Esophagus muscularis mucosa (tissue), 3 donors: ENCODE results near the gene FURIN.

Experiments
- POLR2A ChIP-seq: fragments of 450-650 bp; IDR thresholded peaks from one replicate; pipeline ENCODE4 v1.6.1; 2017; ENCODE audit warnings: antibody characterized with exemption, moderate library complexity, mild to moderate bottlenecking, low read depth
- POLR2AphosphoS5 ChIP-seq, 2 donors: sonication (generic); formaldehyde crosslinking; IDR thresholded peaks; one replicate each; pipeline ENCODE4 v1.6.1; 2017; ENCODE audit warnings: antibody characterized with exemption in 2 of 2
- TF ChIP-seq, protein P1 (sequence below), 3 experiments: fragments of 200-600 bp in 2 of 3; fragments of 450-650 bp in 1 of 3; sonication (generic) in 2 of 3; IDR thresholded peaks; one replicate each; pipeline ENCODE4 v1.5.1; 2017 to 2019; ENCODE audit warnings: antibody characterized with exemption in 3 of 3, mild to moderate bottlenecking in 2 of 3, moderate library complexity in 1 of 3

DNA sequence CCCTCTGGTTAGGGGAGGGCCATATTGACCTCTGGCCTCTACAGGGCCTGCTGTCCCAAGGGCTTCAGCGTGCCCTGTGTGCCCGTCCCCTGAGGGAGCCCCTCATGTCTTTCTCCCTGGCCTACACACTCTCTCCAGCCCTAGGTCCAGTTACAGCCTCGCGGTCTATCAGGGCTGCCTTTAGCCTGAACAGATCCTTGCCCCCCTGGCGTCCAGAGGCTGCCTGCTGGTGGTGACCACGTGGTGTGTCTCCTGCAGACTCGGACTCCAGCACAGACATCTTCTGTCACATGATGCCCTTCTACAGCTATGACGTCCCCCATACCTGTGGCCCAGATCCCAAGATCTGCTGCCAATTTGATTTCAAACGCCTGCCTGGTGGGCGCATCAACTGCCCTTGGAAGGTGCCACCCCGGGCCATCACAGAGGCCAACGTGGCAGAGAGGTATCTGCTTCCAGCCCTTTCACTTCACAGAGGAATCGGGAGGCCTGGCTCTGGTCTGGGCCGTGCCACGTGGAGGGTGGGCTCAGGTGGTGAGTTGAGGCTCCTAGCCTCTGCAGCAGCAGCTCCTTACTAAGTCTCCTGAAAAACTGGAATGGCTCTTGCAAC is 38.8 kb downstream of the FURIN start:
- TF ChIP-seq, protein P1, sequence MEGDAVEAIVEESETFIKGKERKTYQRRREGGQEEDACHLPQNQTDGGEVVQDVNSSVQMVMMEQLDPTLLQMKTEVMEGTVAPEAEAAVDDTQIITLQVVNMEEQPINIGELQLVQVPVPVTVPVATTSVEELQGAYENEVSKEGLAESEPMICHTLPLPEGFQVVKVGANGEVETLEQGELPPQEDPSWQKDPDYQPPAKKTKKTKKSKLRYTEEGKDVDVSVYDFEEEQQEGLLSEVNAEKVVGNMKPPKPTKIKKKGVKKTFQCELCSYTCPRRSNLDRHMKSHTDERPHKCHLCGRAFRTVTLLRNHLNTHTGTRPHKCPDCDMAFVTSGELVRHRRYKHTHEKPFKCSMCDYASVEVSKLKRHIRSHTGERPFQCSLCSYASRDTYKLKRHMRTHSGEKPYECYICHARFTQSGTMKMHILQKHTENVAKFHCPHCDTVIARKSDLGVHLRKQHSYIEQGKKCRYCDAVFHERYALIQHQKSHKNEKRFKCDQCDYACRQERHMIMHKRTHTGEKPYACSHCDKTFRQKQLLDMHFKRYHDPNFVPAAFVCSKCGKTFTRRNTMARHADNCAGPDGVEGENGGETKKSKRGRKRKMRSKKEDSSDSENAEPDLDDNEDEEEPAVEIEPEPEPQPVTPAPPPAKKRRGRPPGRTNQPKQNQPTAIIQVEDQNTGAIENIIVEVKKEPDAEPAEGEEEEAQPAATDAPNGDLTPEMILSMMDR (IDR thresholded peaks at IDR 0.05), result no peak
- TF ChIP-seq POLR2A, result no peak
- no peak for TF ChIP-seq POLR2AphosphoS5 (IDR thresholded peaks at IDR 0.05)
